K562 (cell line): ENCODE data around the gene GARIN5B. TPM values are rescaled to one million over a fixed set of nuclear protein-coding genes. Genes with fewer than 3 reads are reported as not detected.

ENCODE experiments used
- ATAC-seq: fragments of 200-7000 bp; cut with Tn5 transposase; 3 replicates; pipeline ENCODE4 v1.9.1; 2020; ENCODE audit warnings: moderate library complexity
- BruUV-seq: library from RNA; stranded (reverse); fragments of 400-500 nt; replicated peaks from 2 replicates; lab custom pipeline; 2021; lab: Mats Ljungman, UMichigan
- CTCF ChIA-PET: fragments of 300-600 bp; formaldehyde crosslinking; extraction: SDS; loops from one replicate; lab custom pipeline; 2021; ENCODE audit warnings: low intra/inter-chr PET ratio; lab: Yijun Ruan, JAX
- POLR2A ChIA-PET: fragments of 300-600, 350-650 bp; sonication (Branson Sonifier 250); formaldehyde crosslinking; extraction: SDS; loops from one replicate; lab custom pipeline; 2021; ENCODE audit warnings: antibody characterized with exemption, inconsistent platforms; lab: Yijun Ruan, JAX
- DNase-seq, 4 experiments: peaks; one replicate each; pipeline versions ENCODE4 v3.0.0 to v3.0.0-alpha.2; 2011 to 2018; ENCODE audit warnings: low spot score in 3 of 4, mixed read lengths in 3 of 4; ENCODE audit errors: extremely low read depth in 1 of 4
- FAIRE-seq: peaks from 2 replicates; lab custom pipeline; 2011; peaks lifted over from hg19 to GRCh38; lab: Jason Lieb, UNC
- H2AFZ ChIP-seq: 2 replicates; pipeline ENCODE4 v1.6.0; 2011; ENCODE audit warnings: low read depth, low read length, control low read depth, inconsistent platforms
- H3K27ac ChIP-seq: fragments of 200-600 bp; 3 replicates; pipeline ENCODE4 v1.8.0; 2011; ENCODE audit warnings: low read depth, mild to moderate bottlenecking, control low read depth, inconsistent platforms, low read length, moderate library complexity, mixed read lengths; ENCODE audit errors: extremely low read depth
- H3K27me3 ChIP-seq, 2 experiments: fragments of 300-600 bp in 1 of 2; 2 replicates in 1 of 2; 3 replicates in 1 of 2; pipeline versions ENCODE4 v1.6.0 to v1.8.0; 2011; ENCODE audit warnings: inconsistent platforms in 2 of 2, low read length in 2 of 2, mild to moderate bottlenecking in 1 of 2, mixed read lengths in 1 of 2, moderate library complexity in 1 of 2; ENCODE audit not compliant: control insufficient read depth in 2 of 2, insufficient read depth in 2 of 2
- H3K36me3 ChIP-seq: fragments of 300-600 bp; 3 replicates; pipeline ENCODE4 v1.8.0; 2011; ENCODE audit warnings: mild to moderate bottlenecking, low read length, inconsistent platforms; ENCODE audit not compliant: control insufficient read depth, insufficient read depth
- H3K4me1 ChIP-seq, 2 experiments: fragments of 200-600 bp in 1 of 2; replicated peaks in 1 of 2; 2 replicates in 1 of 2; 3 replicates in 1 of 2; pipeline versions ENCODE4 v1.5.1 to v1.8.0; 2011; ENCODE audit warnings: inconsistent platforms in 2 of 2, low read length in 2 of 2, mild to moderate bottlenecking in 1 of 2, mixed read lengths in 1 of 2, moderate library complexity in 1 of 2; ENCODE audit not compliant: control insufficient read depth in 2 of 2, insufficient read depth in 2 of 2
- H3K4me2 ChIP-seq: 2 replicates; pipeline ENCODE4 v1.6.1; 2011; ENCODE audit warnings: low read length, control low read depth, inconsistent platforms, mixed read lengths; ENCODE audit not compliant: insufficient read depth
- H3K4me3 ChIP-seq: fragments of 200-600 bp; sonication (generic), shearing (Covaris generic); 2 replicates; pipeline ENCODE4 v1.5.1; 2016; ENCODE audit warnings: control low read depth, inconsistent platforms
- H3K79me2 ChIP-seq: fragments of 200-600 bp; 3 replicates; pipeline ENCODE4 v1.8.0; 2011; ENCODE audit warnings: low read length, inconsistent platforms; ENCODE audit not compliant: control insufficient read depth, insufficient read depth
- H3K9ac ChIP-seq, 2 experiments: 2 replicates each; pipeline versions ENCODE4 v1.6.0 to v1.6.1; 2011; ENCODE audit warnings: low read depth in 2 of 2, low read length in 2 of 2, control low read depth in 1 of 2, inconsistent platforms in 1 of 2, mild to moderate bottlenecking in 1 of 2, mixed read lengths in 1 of 2; ENCODE audit not compliant: insufficient read depth in 1 of 2
- H3K9me1 ChIP-seq: one replicate; pipeline ENCODE4 v1.6.0; 2011; ENCODE audit warnings: inconsistent platforms, mild to moderate bottlenecking, low read length, moderate library complexity; ENCODE audit not compliant: control insufficient read depth, insufficient read depth
- H3K9me3 ChIP-seq: replicated peaks from 2 replicates; pipeline ENCODE4 v1.5.1; 2011; ENCODE audit warnings: low read depth, low read length, inconsistent platforms; ENCODE audit not compliant: control insufficient read depth, insufficient read depth
- H4K20me1 ChIP-seq: replicated peaks from 2 replicates; pipeline ENCODE4 v1.6.1; 2011; ENCODE audit warnings: low read length, inconsistent platforms, mixed read lengths; ENCODE audit not compliant: control insufficient read depth, insufficient read depth
- NKRF ChIP-seq: fragments of 450-650 bp; IDR thresholded peaks from 2 replicates; pipeline ENCODE4 v1.6.1; 2016; ENCODE audit warnings: borderline replicate concordance
- POLR2G ChIP-seq: fragments of 200-400 bp; formaldehyde crosslinking; IDR thresholded peaks from 2 replicates; pipeline ENCODE4 v1.6.1; 2017; ENCODE audit warnings: low read depth, mild to moderate bottlenecking, antibody characterized with exemption, low read length, moderate library complexity
- WGBS: fragments of 100-300 bp; shearing (Covaris generic); methylation state at CpG from one replicate; pipeline ENCODE4 v1.1.6; 2016; ENCODE audit warnings: low coverage, mixed read lengths; ENCODE audit not compliant: insufficient coverage; ENCODE audit errors: missing lambda C conversion rate; 5-methylcytosine and 5-hydroxymethylcytosine counted together
- in situ Hi-C: fragments of 300-500 bp; cut with MboI; formaldehyde crosslinking; loops from 4 replicates; pipeline ENCODE4 v1.15.0; 2018; ENCODE audit warnings: inconsistent platforms, mixed read lengths
- intact Hi-C: fragments of 100-400 bp; cut with micrococcal nuclease; formaldehyde crosslinking; loops from 2 replicates; pipeline ENCODE4 v1.14.2; 2022
- polyA plus RNA-seq, 8 experiments: library from polyadenylated mRNA; depleted of rRNA in 4 of 8; stranded (reverse) in 5 of 8; unstranded in 3 of 8; fragments of >200 nt; fragmentation: Nextera tagmentation in 2 of 8; fragmentation: Illumina TruSeq in 1 of 8; extraction: Ambion mirVana in 2 of 8; extraction: Trizol in 1 of 8; gene quantifications; 2 replicates each; pipeline versions ENCODE4 v1.2.1 to v1.2.3, GENCODE V29; 2011 to 2014; ENCODE audit warnings: inconsistent platforms in 1 of 8, missing spikeins in 1 of 8
- total RNA-seq, 7 experiments: library from RNA; depleted of rRNA in 6 of 7; stranded (reverse); fragments of >200 nt in 6 of 7; fragmentation: Illumina TruSeq in 2 of 7; extraction: Trizol in 2 of 7; gene quantifications; 2 replicates each; pipeline versions ENCODE4 v1.2.1 to v1.2.3, GENCODE V29; 2011 to 2021; ENCODE audit warnings: low replicate concordance in 1 of 7

GARIN5B gene
- total and polyA plus RNA-seq, 9 of the 15 experiments (the other 6 are each of a cell fraction or from before 2014, with no cell fraction given) = not detected

GRCh38 chr19:55304980-55305379, 58.1 kb downstream of the GARIN5B start:
- no peaks in the 10 kb centered on the region for H4K20me1 ChIP-seq
- no peak overlapping the region for H3K9ac ChIP-seq
- H3K9me1 ChIP-seq = no peaks in the 10 kb centered on the region
- in situ Hi-C loops (no loop called here), intact Hi-C loops (loop anchor here (5.0 kb wide), 2 partner anchors 32 to 82 kb away; partner anchors contain the start of genes KMT5C and RPL28)
- H3K36me3 ChIP-seq = peaks cover 5% of the 10 kb centered on the region; the same call in 1 of the 3 replicates
- DNase-seq (peak in 2 of 4 experiments; percentile 35 to 48), ATAC-seq (peak; percentile 26), FAIRE-seq (no peak)
- WGBS = 41% methylated on average over 12 of the region's 14 CpGs
- POLR2A ChIA-PET = interaction anchor here (0.5 kb wide), 1 partner anchor 199 kb away, joined by 4 read pairs; no protein-coding TSS in a partner anchor
- no TSS peak for BruUV-seq
- 0 out of 2 replicates have a peak overlapping the region, but pooled peaks have one; percentile 13 for H3K4me2 ChIP-seq
- no peaks in the 10 kb centered on the region; the same call in 1 of the 2 replicates for H3K9me3 ChIP-seq
- no peaks in the 10 kb centered on the region for H3K27me3 ChIP-seq
- H3K79me2 ChIP-seq = no peaks in the 10 kb centered on the region
- peaks cover 9 to 49% of the 10 kb centered on the region in 2 experiments; a peak in 4 of 5 replicates for H3K4me1 ChIP-seq
- no peak overlapping the region for H3K4me3 ChIP-seq
- no peak overlapping the region for H2AFZ ChIP-seq
- TF ChIP-seq NKRF = no peak
- peak; percentile 34; the same call in 1 of the 2 replicates for TF ChIP-seq POLR2G
- CTCF ChIA-PET = no interaction called here
- H3K27ac ChIP-seq = no peak overlapping the region

Other genes with a start within 250 kb of the GARIN5B start
Only the 7 nearest of the 30 such genes appear.
- gene TMEM150B, start 37.9 kb downstream of the GARIN5B start, total RNA-seq (2014; rRNA removed) = 0.91 and 1.0 TPM in 2 replicates
- 0.47 TPM in 1 of 2 replicates, not detected in the other for gene TMEM150B, start 37.9 kb downstream of the GARIN5B start, total RNA-seq (2014; rRNA removed; fragmentation: Illumina TruSeq; extraction: Trizol)
- gene TMEM150B, start 37.9 kb downstream of the GARIN5B start, total RNA-seq (2015; rRNA removed; fragmentation: Illumina TruSeq; extraction: Trizol) = 0.57 and 1.3 TPM in 2 replicates
- gene TMEM150B, start 37.9 kb downstream of the GARIN5B start, total RNA-seq (2021) = 1.2 and 1.4 TPM in 2 replicates
- 0.55 and 0.67 TPM in 2 replicates for gene TMEM150B, start 37.9 kb downstream of the GARIN5B start, polyA plus RNA-seq (2011; rRNA removed)
- 0.56 and 0.82 TPM in 2 replicates for gene TMEM150B, start 37.9 kb downstream of the GARIN5B start, polyA plus RNA-seq (2014; fragmentation: Illumina TruSeq; extraction: Trizol)
- gene TMEM150B, start 37.9 kb downstream of the GARIN5B start, polyA plus RNA-seq (2014; fragmentation: Nextera tagmentation; extraction: Ambion mirVana) = not detected
- 0.47 and 0.74 TPM in 2 replicates for gene TMEM150B, start 37.9 kb downstream of the GARIN5B start, polyA plus RNA-seq (2014; rRNA removed)
- 35.6 and 38.2 TPM in 2 replicates for gene KMT5C, start 23.4 kb downstream of the GARIN5B start, total RNA-seq (2014; rRNA removed)
- 3.7 and 8.2 TPM in 2 replicates for gene KMT5C, start 23.4 kb downstream of the GARIN5B start, total RNA-seq (2014; rRNA removed; fragmentation: Illumina TruSeq; extraction: Trizol)
- gene KMT5C, start 23.4 kb downstream of the GARIN5B start, total RNA-seq (2015; rRNA removed; fragmentation: Illumina TruSeq; extraction: Trizol) = 11.0 and 12.5 TPM in 2 replicates
- 50.7 and 53.5 TPM in 2 replicates for gene KMT5C, start 23.4 kb downstream of the GARIN5B start, total RNA-seq (2021)
- 22.8 and 36.8 TPM in 2 replicates for gene KMT5C, start 23.4 kb downstream of the GARIN5B start, polyA plus RNA-seq (2011; rRNA removed)
- gene KMT5C, start 23.4 kb downstream of the GARIN5B start, polyA plus RNA-seq (2014; fragmentation: Illumina TruSeq; extraction: Trizol) = 16.6 and 22.7 TPM in 2 replicates
- under 1 TPM; 0.15 to 0.17 TPM for gene KMT5C, start 23.4 kb downstream of the GARIN5B start, polyA plus RNA-seq (2014; fragmentation: Nextera tagmentation; extraction: Ambion mirVana)
- 42.7 and 50.2 TPM in 2 replicates for gene KMT5C, start 23.4 kb downstream of the GARIN5B start, polyA plus RNA-seq (2014; rRNA removed)
- 0.59 and 1.3 TPM in 2 replicates for gene COX6B2, start 8.5 kb downstream of the GARIN5B start, total RNA-seq (2014; rRNA removed)
- gene COX6B2, start 8.5 kb downstream of the GARIN5B start, total RNA-seq (2014; rRNA removed; fragmentation: Illumina TruSeq; extraction: Trizol) = 0.40 and 0.61 TPM in 2 replicates
- 0.23 and 0.83 TPM in 2 replicates for gene COX6B2, start 8.5 kb downstream of the GARIN5B start, total RNA-seq (2015; rRNA removed; fragmentation: Illumina TruSeq; extraction: Trizol)
- 2.5 and 2.6 TPM in 2 replicates for gene COX6B2, start 8.5 kb downstream of the GARIN5B start, total RNA-seq (2021)
- 1.8 and 1.9 TPM in 2 replicates for gene COX6B2, start 8.5 kb downstream of the GARIN5B start, polyA plus RNA-seq (2011; rRNA removed)
- 1.2 and 2.1 TPM in 2 replicates for gene COX6B2, start 8.5 kb downstream of the GARIN5B start, polyA plus RNA-seq (2014; fragmentation: Illumina TruSeq; extraction: Trizol)
- under 1 TPM; 0.56 to 0.71 TPM for gene COX6B2, start 8.5 kb downstream of the GARIN5B start, polyA plus RNA-seq (2014; fragmentation: Nextera tagmentation; extraction: Ambion mirVana)
- 1.4 and 1.5 TPM in 2 replicates for gene COX6B2, start 8.5 kb downstream of the GARIN5B start, polyA plus RNA-seq (2014; rRNA removed)
- not detected in 2 replicates for gene IL11, start 7.2 kb upstream of the GARIN5B start, total RNA-seq (2014; rRNA removed)
- not detected in 2 replicates for gene IL11, start 7.2 kb upstream of the GARIN5B start, total RNA-seq (2014; rRNA removed; fragmentation: Illumina TruSeq; extraction: Trizol)
- gene IL11, start 7.2 kb upstream of the GARIN5B start, total RNA-seq (2015; rRNA removed; fragmentation: Illumina TruSeq; extraction: Trizol) = not detected in 2 replicates
- not detected in 2 replicates for gene IL11, start 7.2 kb upstream of the GARIN5B start, total RNA-seq (2021)
- gene IL11, start 7.2 kb upstream of the GARIN5B start, polyA plus RNA-seq (2011; rRNA removed) = 0.19 and 0.42 TPM in 2 replicates
- gene IL11, start 7.2 kb upstream of the GARIN5B start, polyA plus RNA-seq (2014; fragmentation: Illumina TruSeq; extraction: Trizol) = 0.06 TPM in 1 of 2 replicates, not detected in the other
- gene IL11, start 7.2 kb upstream of the GARIN5B start, polyA plus RNA-seq (2014; fragmentation: Nextera tagmentation; extraction: Ambion mirVana) = not detected
- gene IL11, start 7.2 kb upstream of the GARIN5B start, polyA plus RNA-seq (2014; rRNA removed) = 0.04 TPM in 1 of 2 replicates, not detected in the other
- not detected in 2 replicates for gene TMEM190, start 13.6 kb upstream of the GARIN5B start, total RNA-seq (2014; rRNA removed)
- gene TMEM190, start 13.6 kb upstream of the GARIN5B start, total RNA-seq (2014; rRNA removed; fragmentation: Illumina TruSeq; extraction: Trizol) = not detected in 2 replicates
- gene TMEM190, start 13.6 kb upstream of the GARIN5B start, total RNA-seq (2015; rRNA removed; fragmentation: Illumina TruSeq; extraction: Trizol) = not detected in 2 replicates
- not detected in 2 replicates for gene TMEM190, start 13.6 kb upstream of the GARIN5B start, total RNA-seq (2021)
- gene TMEM190, start 13.6 kb upstream of the GARIN5B start, polyA plus RNA-seq (2011; rRNA removed) = not detected in 2 replicates
- gene TMEM190, start 13.6 kb upstream of the GARIN5B start, polyA plus RNA-seq (2014; fragmentation: Illumina TruSeq; extraction: Trizol) = not detected in 2 replicates
- not detected for gene TMEM190, start 13.6 kb upstream of the GARIN5B start, polyA plus RNA-seq (2014; fragmentation: Nextera tagmentation; extraction: Ambion mirVana)
- gene TMEM190, start 13.6 kb upstream of the GARIN5B start, polyA plus RNA-seq (2014; rRNA removed) = not detected in 2 replicates
- 3.6 and 3.7 TPM in 2 replicates for gene TMEM238, start 21.0 kb upstream of the GARIN5B start, total RNA-seq (2014; rRNA removed)
- gene TMEM238, start 21.0 kb upstream of the GARIN5B start, total RNA-seq (2014; rRNA removed; fragmentation: Illumina TruSeq; extraction: Trizol) = 0.18 TPM in 1 of 2 replicates, not detected in the other
- gene TMEM238, start 21.0 kb upstream of the GARIN5B start, total RNA-seq (2015; rRNA removed; fragmentation: Illumina TruSeq; extraction: Trizol) = 0.18 and 0.38 TPM in 2 replicates
- 4.3 and 5.1 TPM in 2 replicates for gene TMEM238, start 21.0 kb upstream of the GARIN5B start, total RNA-seq (2021)
- 0.18 TPM in 1 of 2 replicates, not detected in the other for gene TMEM238, start 21.0 kb upstream of the GARIN5B start, polyA plus RNA-seq (2011; rRNA removed)
- not detected in 2 replicates for gene TMEM238, start 21.0 kb upstream of the GARIN5B start, polyA plus RNA-seq (2014; fragmentation: Illumina TruSeq; extraction: Trizol)
- gene TMEM238, start 21.0 kb upstream of the GARIN5B start, polyA plus RNA-seq (2014; fragmentation: Nextera tagmentation; extraction: Ambion mirVana) = not detected
- gene TMEM238, start 21.0 kb upstream of the GARIN5B start, polyA plus RNA-seq (2014; rRNA removed) = 1.3 and 2.1 TPM in 2 replicates
- gene RPL28, start 22.7 kb upstream of the GARIN5B start, total RNA-seq (2014; rRNA removed) = 888 and 1,279 TPM in 2 replicates
- 387 and 446 TPM in 2 replicates for gene RPL28, start 22.7 kb upstream of the GARIN5B start, total RNA-seq (2014; rRNA removed; fragmentation: Illumina TruSeq; extraction: Trizol)
- 1,141 and 1,299 TPM in 2 replicates for gene RPL28, start 22.7 kb upstream of the GARIN5B start, total RNA-seq (2015; rRNA removed; fragmentation: Illumina TruSeq; extraction: Trizol)
- gene RPL28, start 22.7 kb upstream of the GARIN5B start, total RNA-seq (2021) = 2,979 and 3,106 TPM in 2 replicates
- gene RPL28, start 22.7 kb upstream of the GARIN5B start, polyA plus RNA-seq (2011; rRNA removed) = 124 and 523 TPM in 2 replicates
- 1,998 and 2,071 TPM in 2 replicates for gene RPL28, start 22.7 kb upstream of the GARIN5B start, polyA plus RNA-seq (2014; fragmentation: Illumina TruSeq; extraction: Trizol)
- gene RPL28, start 22.7 kb upstream of the GARIN5B start, polyA plus RNA-seq (2014; fragmentation: Nextera tagmentation; extraction: Ambion mirVana) = 100 to 1,000 TPM; 257 to 287 TPM
- 622 and 687 TPM in 2 replicates for gene RPL28, start 22.7 kb upstream of the GARIN5B start, polyA plus RNA-seq (2014; rRNA removed)